GM21619 (cell line): ENCODE data around the gene DDX1.
"Not testable (repeated sequence)": the region's sequence is repeated elsewhere in the genome, so short reads cannot be mapped to it uniquely, and the experiment has no call there.

Experiments used
- ATAC-seq: cut with Tn5 transposase; IDR thresholded peaks from one replicate; pipeline ENCODE4 v1.9.1; 2021; ENCODE audit not compliant: unreplicated experiment

DDX1 gene

GRCh38 chr2:15614545-15615300 is 23.1 kb downstream of the DDX1 start:
- ATAC-seq = no peak

- ATAC-seq = no peak
Observed at GRCh38 chr2:15615301-15615920, 23.7 kb downstream of the DDX1 start.

GRCh38 chr2:15616429-15616828 is 24.8 kb downstream of the DDX1 start:
- no peak for ATAC-seq

- ATAC-seq = no peak
Observed at GRCh38 chr2:15616850-15617777, 25.4 kb downstream of the DDX1 start.

- no peak for ATAC-seq
Observed at GRCh38 chr2:15617778-15618448, 26.2 kb downstream of the DDX1 start.

GRCh38 chr2:15618449-15618855 is 26.8 kb downstream of the DDX1 start:
- no peak for ATAC-seq

- ATAC-seq = no peak
Observed at GRCh38 chr2:15619076-15619475, 27.4 kb downstream of the DDX1 start.

- ATAC-seq = no peak
Observed at GRCh38 chr2:15619510-15619909, 27.8 kb downstream of the DDX1 start.

- no peak for ATAC-seq
Observed at GRCh38 chr2:15619938-15620337, 28.3 kb downstream of the DDX1 start.

- no peak for ATAC-seq
Observed at GRCh38 chr2:15620340-15620739, 28.7 kb downstream of the DDX1 start.

GRCh38 chr2:15620857-15621471 is 29.3 kb downstream of the DDX1 start:
- ATAC-seq = no peak

GRCh38 chr2:15621472-15621870 is 29.8 kb downstream of the DDX1 start:
- not testable (repeated sequence) for ATAC-seq

- ATAC-seq = no peak
Observed at GRCh38 chr2:15622214-15622613, 30.5 kb downstream of the DDX1 start.

GRCh38 chr2:15622614-15623480 is 31.2 kb downstream of the DDX1 start:
- no peak for ATAC-seq

- ATAC-seq = no peak
Observed at GRCh38 chr2:15623481-15623796, 31.8 kb downstream of the DDX1 start.

- no peak for ATAC-seq
Observed at GRCh38 chr2:15623898-15624541, 32.4 kb downstream of the DDX1 start.

GRCh38 chr2:15624903-15625302 is 33.2 kb downstream of the DDX1 start:
- ATAC-seq = no peak

- no peak for ATAC-seq
Observed at GRCh38 chr2:15625344-15626036, 33.8 kb downstream of the DDX1 start.

- no peak for ATAC-seq
Observed at GRCh38 chr2:15626126-15626525, 34.5 kb downstream of the DDX1 start.
